Activated CD4-positive, alpha-beta T cell treated with anti-CD3 and anti-CD28 coated beads for 36 hours (primary cell): ENCODE data around the gene OR6A2. TPM values are rescaled to one million over a fixed set of nuclear protein-coding genes. Genes with fewer than 3 reads are reported as not detected.
A peak's percentile ranks its signal among the peaks of the same experiment; 100 is the strongest.
"Not testable (repeated sequence)": the region's sequence is repeated elsewhere in the genome, so short reads cannot be mapped to it uniquely, and the experiment has no call there.

Experiments
- ATAC-seq: fragments of 200-7000 bp; cut with Tn5 transposase; one replicate; pipeline ENCODE4 v1.10.0; 2021; ENCODE audit warnings: mild to moderate bottlenecking, moderate library complexity
- CTCF ChIA-PET: fragments of 350-600 bp; sonication (Branson Sonifier 250); formaldehyde crosslinking; loops from one replicate; lab custom pipeline; 2021; ENCODE audit warnings: antibody characterized with exemption; lab: Charles Lee
- POLR2A ChIA-PET: fragments of 350-600 bp; sonication (Branson Sonifier 250); formaldehyde crosslinking; loops from one replicate; lab custom pipeline; 2021; ENCODE audit warnings: antibody characterized with exemption, inconsistent platforms; lab: Charles Lee
- DNase-seq: peaks from one replicate; pipeline ENCODE4 v3.0.0-alpha.2; 2020
- H3K27ac Mint-ChIP-seq: one replicate; pipeline ENCODE4 v1.8.0; 2021; ENCODE audit warnings: mixed read lengths
- H3K27me3 Mint-ChIP-seq: one replicate; pipeline ENCODE4 v1.8.0; 2021; ENCODE audit warnings: mixed read lengths
- H3K36me3 Mint-ChIP-seq: one replicate; pipeline ENCODE4 v1.8.0; 2021; ENCODE audit warnings: low read depth, mixed read lengths
- H3K4me1 Mint-ChIP-seq: one replicate; pipeline ENCODE4 v1.8.0; 2021; ENCODE audit warnings: mixed read lengths
- H3K4me3 Mint-ChIP-seq: one replicate; pipeline ENCODE4 v1.8.0; 2021; ENCODE audit warnings: mild to moderate bottlenecking, moderate library complexity, mixed read lengths
- H3K9me3 Mint-ChIP-seq: one replicate; pipeline ENCODE4 v1.8.0; 2021; ENCODE audit warnings: low read depth, mixed read lengths
- intact Hi-C, 2 experiments: fragments of 100-400 bp; cut with DNase I in 1 of 2; cut with micrococcal nuclease in 1 of 2; formaldehyde crosslinking; loops; one replicate each; pipeline versions ENCODE4 v1.14.2 to v1.15.1; 2022 to 2024; cut with DNase I, micrococcal nuclease
- total RNA-seq, 2 experiments: library from RNA; stranded (reverse); gene quantifications; one replicate each; pipeline ENCODE4 v1.2.3, GENCODE V29; 2021

The OR6A2 gene
- total RNA-seq, 2 experiments from 2014 or later: 0.14 to 0.25 TPM

DNA sequence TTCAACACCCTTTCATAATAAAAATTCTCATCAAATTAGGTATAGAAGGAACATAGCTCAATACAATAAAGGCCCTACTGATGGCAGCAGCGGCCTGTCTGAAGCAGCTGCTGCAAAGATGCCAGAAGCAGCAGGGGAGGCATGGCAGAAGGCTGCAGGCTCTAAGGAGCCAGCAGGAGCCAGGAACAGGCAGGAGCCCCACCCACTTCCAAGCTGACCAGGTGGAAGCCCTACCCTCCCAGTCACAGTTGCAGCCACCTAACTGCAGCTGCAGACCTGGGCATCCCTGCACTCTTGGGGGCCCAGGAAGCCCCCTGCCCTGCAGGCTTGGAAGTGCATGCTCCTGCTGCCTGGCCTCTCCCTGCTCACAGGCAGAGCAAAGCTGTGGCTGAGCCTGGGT, 18.2 kb upstream of the OR6A2 start:
- peaks cover 2% of the 10 kb centered on the region for H3K36me3 Mint-ChIP-seq
- ChIA-PET CTCF (interaction anchor here (1.3 kb wide), 1 partner anchor 72 kb away, joined by 3 read pairs; no protein-coding TSS in a partner anchor), POLR2A (no interaction called here)
- no peak overlapping the region for H3K27ac Mint-ChIP-seq
- peaks cover 14% of the 10 kb centered on the region for H3K27me3 Mint-ChIP-seq
- no peak for DNase-seq
- H3K9me3 Mint-ChIP-seq: peaks cover 7% of the 10 kb centered on the region
- no peaks in the 10 kb centered on the region for H3K4me1 Mint-ChIP-seq
- ATAC-seq: no peak
- intact Hi-C loops: no loop called here
- H3K4me3 Mint-ChIP-seq: no peak overlapping the region

DNA sequence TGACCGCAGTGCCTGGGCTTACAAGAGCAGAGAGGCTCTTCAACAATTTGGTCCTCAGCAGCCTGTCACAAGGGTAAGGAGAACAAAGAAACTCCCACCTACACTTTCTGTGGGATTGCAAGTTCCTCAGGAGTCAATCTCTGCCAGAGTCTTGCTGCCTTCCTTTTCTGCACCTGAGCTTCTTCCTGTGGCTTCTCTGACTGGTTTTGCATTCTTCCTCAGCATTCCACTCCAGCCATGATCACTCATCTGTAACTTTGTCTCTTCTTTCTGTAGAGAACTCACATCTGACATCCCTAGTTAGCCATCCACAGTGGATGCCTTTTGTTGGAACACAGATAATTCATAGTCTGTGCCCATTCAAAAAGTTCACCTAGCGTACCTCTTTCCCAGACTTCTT, 14.2 kb upstream of the OR6A2 start:
- intact Hi-C loops: loop anchor here in 1 of 2 experiments (2.0 to 5.0 kb wide), 4 partner anchors 114 to 629 kb away; partner anchors contain the start of gene ZNF215
- Mint-ChIP-seq H3K36me3 (peaks cover 2% of the 10 kb centered on the region), H3K27me3 (peaks cover 7% of the 10 kb centered on the region), H3K4me3 (no peak overlapping the region), H3K9me3 (no peaks in the 10 kb centered on the region), H3K4me1 (no peaks in the 10 kb centered on the region), H3K27ac (no peak overlapping the region)
- DNase-seq: no peak
- ATAC-seq: no peak
- ChIA-PET POLR2A (no interaction called here), CTCF (no interaction called here)

DNA sequence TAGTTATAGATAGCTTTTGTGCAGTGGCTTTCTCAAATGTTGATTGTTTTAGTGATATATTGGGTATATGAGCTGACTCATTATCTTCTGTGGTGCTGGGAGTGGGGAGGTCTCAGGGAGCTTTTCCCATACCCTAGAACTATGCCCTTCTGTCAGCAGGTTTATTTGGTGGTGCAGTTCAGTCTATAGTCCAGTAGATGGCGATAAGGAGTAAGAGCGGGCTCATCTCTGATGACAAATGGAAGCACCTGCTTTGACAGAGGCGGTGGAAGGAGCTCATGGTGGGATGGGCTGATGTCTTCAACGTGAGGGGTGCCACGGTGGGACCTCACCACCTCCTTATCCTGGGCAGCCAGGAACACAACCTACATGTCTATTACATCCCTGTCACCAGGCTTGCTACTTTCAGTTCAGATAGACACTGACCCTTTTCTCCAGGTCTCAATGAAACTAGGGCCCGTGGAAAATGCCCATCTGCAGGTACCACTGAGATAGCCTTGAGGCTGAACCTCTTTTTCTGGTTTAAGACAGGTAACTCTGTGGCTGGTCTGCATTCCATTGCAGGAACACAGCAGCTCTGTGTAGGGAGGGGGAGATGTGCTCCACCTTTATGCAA, 13.0 kb upstream of the OR6A2 start:
- H3K27me3 Mint-ChIP-seq: peaks cover 10% of the 10 kb centered on the region
- H3K4me1 Mint-ChIP-seq: no peaks in the 10 kb centered on the region
- intact Hi-C loops: loop anchor here in 1 of 2 experiments (2.0 to 5.0 kb wide), 4 partner anchors 115 to 630 kb away; partner anchors contain the start of gene ZNF215
- H3K27ac Mint-ChIP-seq: no peak overlapping the region
- no peak overlapping the region for H3K4me3 Mint-ChIP-seq
- POLR2A ChIA-PET: no interaction called here
- DNase-seq: peak; percentile 43
- no peaks in the 10 kb centered on the region for H3K9me3 Mint-ChIP-seq
- no peaks in the 10 kb centered on the region for H3K36me3 Mint-ChIP-seq
- CTCF ChIA-PET: interaction anchor here (0.6 to 3.3 kb wide), 30 partner anchors 9 to 1446 kb away, joined by 3 to 13 read pairs (median 4); partner anchors contain the start of genes OR10A5 and OR6A2
- ATAC-seq: peak; percentile 85

DNA sequence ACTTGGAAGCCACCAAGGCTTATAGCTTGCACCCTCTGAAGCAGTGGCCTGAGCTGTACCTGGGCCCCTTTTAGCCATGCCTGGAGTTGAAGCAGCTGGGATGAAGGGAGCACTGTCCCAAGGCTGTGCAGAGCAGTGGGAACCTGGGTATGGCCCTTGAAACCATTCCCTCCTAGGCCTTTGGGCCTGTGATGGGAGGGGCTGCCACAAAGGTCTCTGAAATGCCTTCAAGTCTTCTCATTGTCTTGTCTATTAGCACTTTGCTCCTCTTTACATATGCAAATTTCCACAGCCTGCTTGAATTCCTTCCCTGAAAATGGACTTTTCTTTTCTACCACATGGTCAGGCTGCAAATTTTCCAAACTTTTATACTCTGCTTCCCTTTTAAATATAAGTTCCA, 1.6 kb upstream of the OR6A2 start:
- H3K4me3 Mint-ChIP-seq, intact Hi-C loops, DNase-seq, H3K36me3 Mint-ChIP-seq, H3K27ac Mint-ChIP-seq, H3K9me3 Mint-ChIP-seq, H3K27me3 Mint-ChIP-seq, ATAC-seq, H3K4me1 Mint-ChIP-seq, POLR2A ChIA-PET, CTCF ChIA-PET: not testable (repeated sequence)

DNA sequence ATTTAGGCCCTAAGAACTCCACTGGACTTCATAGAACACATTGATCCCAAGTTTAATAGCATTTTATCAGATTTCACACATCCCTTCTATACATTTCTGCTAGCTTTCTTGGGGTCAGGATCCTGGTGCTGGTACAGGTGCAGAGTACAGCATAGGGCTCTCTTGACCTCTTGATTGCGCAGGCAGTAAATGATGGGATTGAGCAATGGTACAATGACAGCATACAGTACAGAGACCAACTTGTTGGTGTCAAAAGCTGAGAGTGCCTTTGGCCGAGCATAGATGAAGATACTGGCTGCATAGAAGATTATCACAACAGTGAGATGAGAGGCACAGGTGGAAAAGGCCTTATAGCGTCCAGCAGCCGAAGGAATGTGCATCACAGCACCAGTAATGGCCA, 4.8 kb downstream of the OR6A2 start:
- POLR2A ChIA-PET: no interaction called here
- no peak for ATAC-seq
- no peak for DNase-seq
- H3K27ac Mint-ChIP-seq: no peak overlapping the region
- H3K36me3 Mint-ChIP-seq: no peaks in the 10 kb centered on the region
- CTCF ChIA-PET: interaction anchor here (0.8 to 0.9 kb wide), 2 partner anchors 17 to 18 kb away, joined by 3 read pairs; no protein-coding TSS in a partner anchor
- peaks cover under 1% of the 10 kb centered on the region for H3K27me3 Mint-ChIP-seq
- H3K9me3 Mint-ChIP-seq: no peaks in the 10 kb centered on the region
- no peak overlapping the region for H3K4me3 Mint-ChIP-seq
- intact Hi-C loops: no loop called here
- H3K4me1 Mint-ChIP-seq: no peaks in the 10 kb centered on the region

DNA sequence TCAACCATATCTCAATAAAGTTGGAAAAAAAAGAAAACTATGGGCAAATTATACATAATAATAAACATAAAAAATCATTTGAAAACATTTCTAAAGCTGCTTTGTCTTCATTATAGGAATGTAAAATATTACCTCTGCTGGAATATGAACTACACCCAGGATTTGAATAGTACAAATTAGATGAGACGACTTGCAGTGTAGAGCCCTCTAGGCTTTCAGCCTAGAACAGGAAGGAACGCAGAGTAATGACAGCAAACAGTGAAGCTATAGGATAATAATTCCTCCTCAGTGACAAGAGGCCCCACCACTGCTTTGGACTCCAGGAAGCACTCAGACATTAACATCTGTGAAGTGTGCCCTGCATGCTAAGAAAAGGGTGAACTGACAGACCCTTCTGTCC, 8.9 kb downstream of the OR6A2 start:
- intact Hi-C loops: no loop called here
- Mint-ChIP-seq H3K4me3 (no peak overlapping the region), H3K4me1 (no peaks in the 10 kb centered on the region), H3K27me3 (peaks cover 10% of the 10 kb centered on the region), H3K27ac (no peak overlapping the region), H3K9me3 (no peaks in the 10 kb centered on the region), H3K36me3 (no peaks in the 10 kb centered on the region)
- POLR2A ChIA-PET: no interaction called here
- ATAC-seq (no peak), DNase-seq (no peak)
- CTCF ChIA-PET: interaction anchor here (2.2 kb wide), 1 partner anchor 21 kb away, joined by 10 read pairs; no protein-coding TSS in a partner anchor

DNA sequence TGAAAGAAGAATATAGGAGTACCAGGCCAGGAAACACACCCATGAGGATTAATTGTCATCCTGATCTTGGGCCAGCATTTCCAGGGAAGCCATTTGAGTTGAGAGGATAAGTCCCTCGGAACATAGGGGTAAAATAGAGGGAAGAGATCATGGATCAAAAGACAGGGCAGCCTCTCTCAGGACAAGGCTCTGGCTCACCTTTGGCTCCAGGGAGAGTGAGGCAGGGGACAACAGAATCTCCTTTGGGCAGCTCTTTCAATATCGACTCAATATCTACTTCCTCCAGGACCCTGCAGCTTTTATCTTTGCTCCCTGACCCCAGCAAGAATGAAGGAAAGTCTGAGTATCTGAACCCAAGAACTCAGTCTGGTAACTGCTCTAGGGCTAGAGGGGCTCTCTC, 16.8 kb downstream of the OR6A2 start, which contains the start of gene OR2AG1:
Gene OR2AG1 (plus strand): TSS at position 301 of the 400 bp plus-strand sequence. CDS start 2,018 bp downstream, outside the sequence.
- intact Hi-C loops: no loop called here
- ChIA-PET POLR2A (no interaction called here), CTCF (interaction anchor here (1.2 to 1.6 kb wide), 2 partner anchors 27 to 30 kb away, joined by 3 to 6 read pairs; no protein-coding TSS in a partner anchor)
- Mint-ChIP-seq H3K4me1 (no peaks in the 10 kb centered on the region), H3K9me3 (no peaks in the 10 kb centered on the region), H3K27me3 (peaks cover 10% of the 10 kb centered on the region), H3K4me3 (no peak within 1 kb of the TSS), H3K27ac (no peak within 1 kb of the TSS), H3K36me3 (no peaks in the 10 kb centered on the region)
- DNase-seq (no peak), ATAC-seq (no peak)

DNA sequence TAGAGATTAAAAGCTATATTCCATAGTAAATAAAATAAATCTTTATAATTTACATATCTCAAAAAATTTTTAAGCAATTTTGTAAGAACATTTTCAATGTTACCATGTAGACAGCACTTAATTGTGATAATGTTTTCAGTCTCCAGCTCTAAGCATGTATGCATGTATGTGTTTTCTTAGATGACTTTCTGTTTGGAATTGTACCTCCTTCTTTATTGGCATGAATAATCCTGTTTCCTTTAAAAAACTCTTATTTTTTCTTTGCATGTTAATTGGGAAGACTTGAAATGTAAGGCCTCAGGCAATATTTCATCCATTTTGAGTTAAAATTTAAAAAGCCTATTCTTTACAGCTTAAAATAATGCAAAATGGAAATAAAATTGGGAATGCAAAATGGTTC, 18.7 kb downstream of the OR6A2 start:
- ChIA-PET POLR2A (no interaction called here), CTCF (interaction anchor here (1.0 kb wide), 1 partner anchor 31 kb away, joined by 5 read pairs; no protein-coding TSS in a partner anchor)
- ATAC-seq (no peak), DNase-seq (no peak)
- Mint-ChIP-seq H3K4me1 (no peaks in the 10 kb centered on the region), H3K27me3 (peaks cover 8% of the 10 kb centered on the region), H3K9me3 (no peaks in the 10 kb centered on the region), H3K4me3 (no peak overlapping the region), H3K27ac (no peak overlapping the region), H3K36me3 (no peaks in the 10 kb centered on the region)
- intact Hi-C loops: no loop called here

DNA sequence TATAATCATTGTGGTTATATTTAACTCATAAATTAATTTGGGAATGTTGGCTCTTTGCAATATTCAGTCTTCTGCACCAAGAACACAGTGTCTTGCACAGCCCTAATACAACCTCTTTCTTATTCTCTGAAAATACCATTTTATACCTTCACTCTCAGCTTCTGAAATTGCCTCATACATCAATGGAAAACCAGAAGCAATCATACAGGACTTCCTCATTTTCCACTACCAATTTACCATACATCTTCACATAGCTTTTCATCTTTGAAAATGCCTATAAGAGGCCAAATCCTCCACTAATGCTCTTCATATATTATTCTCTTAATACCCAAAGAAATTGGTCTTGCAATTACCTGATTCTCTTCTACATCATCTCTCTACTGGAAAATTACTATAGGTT, 21.0 kb downstream of the OR6A2 start:
- Mint-ChIP-seq H3K9me3 (no peaks in the 10 kb centered on the region), H3K27ac (no peak overlapping the region), H3K4me3 (no peak overlapping the region), H3K4me1 (no peaks in the 10 kb centered on the region), H3K27me3 (peaks cover 8% of the 10 kb centered on the region), H3K36me3 (no peaks in the 10 kb centered on the region)
- ATAC-seq (no peak), DNase-seq (no peak)
- intact Hi-C loops: no loop called here
- ChIA-PET CTCF (interaction anchor here (1.4 kb wide), 1 partner anchor 34 kb away, joined by 7 read pairs; no protein-coding TSS in a partner anchor), POLR2A (no interaction called here)

DNA sequence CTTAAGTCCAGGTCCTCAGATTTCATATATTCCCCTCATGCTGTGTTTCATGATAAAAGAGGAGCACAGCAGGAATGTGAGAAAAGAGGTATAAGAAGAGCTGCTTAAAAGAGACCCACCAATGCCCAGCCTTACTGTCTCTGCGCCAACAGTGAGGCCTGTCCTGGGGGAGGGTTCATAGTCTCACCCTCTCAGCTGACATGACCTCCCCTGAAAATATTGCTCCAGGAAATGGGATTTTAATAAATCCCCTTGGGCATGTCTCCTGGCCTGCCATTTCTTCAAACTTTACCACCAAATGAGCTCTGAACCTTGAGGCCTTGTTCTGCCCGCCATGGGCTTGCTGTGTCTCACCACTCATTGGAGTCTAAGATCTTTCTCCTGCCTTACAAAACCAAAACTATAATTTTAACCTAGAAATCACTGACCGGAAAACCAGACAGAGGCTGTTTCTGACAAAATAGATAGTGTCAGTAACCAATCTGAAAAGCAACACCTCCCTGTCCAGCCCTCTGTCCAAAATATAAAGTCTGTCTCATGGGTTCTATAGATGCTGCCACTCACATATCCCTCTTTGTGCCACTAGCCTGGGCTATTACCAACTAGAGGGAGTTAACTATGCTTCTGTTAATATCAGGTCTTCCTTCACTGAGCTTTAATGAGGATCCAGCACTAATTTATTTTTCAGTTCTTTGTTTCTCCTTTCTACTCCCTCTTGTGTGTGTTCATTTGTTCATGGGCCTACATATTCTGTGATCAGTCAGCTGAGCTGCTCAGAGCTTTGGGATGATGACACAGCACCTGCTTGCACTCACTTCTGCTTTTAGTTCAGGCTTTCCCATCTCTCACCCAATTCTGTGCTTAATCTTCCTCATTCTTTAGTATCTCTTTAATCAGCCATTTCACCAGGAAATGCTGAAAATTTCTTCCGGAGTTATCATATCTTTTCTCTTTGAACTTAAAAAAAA, 27.3 kb downstream of the OR6A2 start, which contains the start of gene OR2AG2:
Gene OR2AG2 (minus strand): TSS at position 51 of the 968 bp plus-strand sequence. CDS start 3,019 bp downstream, outside the sequence.
- no peak for DNase-seq
- ChIA-PET POLR2A (no interaction called here), CTCF (interaction anchor here (0.8 to 1.0 kb wide), 2 partner anchors 14 to 23 kb away, joined by 4 to 5 read pairs; no protein-coding TSS in a partner anchor)
- no peaks in the 10 kb centered on the region for H3K27me3 Mint-ChIP-seq
- ATAC-seq: no peak
- intact Hi-C loops: no loop called here
- no peak within 1 kb of the TSS for H3K4me3 Mint-ChIP-seq
- H3K9me3 Mint-ChIP-seq: no peaks in the 10 kb centered on the region
- no peak within 1 kb of the TSS for H3K27ac Mint-ChIP-seq
- H3K4me1 Mint-ChIP-seq: no peaks in the 10 kb centered on the region
- no peaks in the 10 kb centered on the region for H3K36me3 Mint-ChIP-seq
